Neural progenitor cell (in vitro differentiated cells): ENCODE measurements around the gene KRTAP10-9. TPM values are rescaled to one million over a fixed set of nuclear protein-coding genes. Genes with fewer than 3 reads are reported as not detected.

ENCODE experiments used
- DNase-seq: peaks from one replicate; pipeline ENCODE4 v3.0.0-alpha.2; 2016; ENCODE audit warnings: low spot score
- H2AFZ ChIP-seq: fragments of 200-600 bp; sonication (generic); replicated peaks from 2 replicates; pipeline ENCODE4 v1.6.1; 2016; ENCODE audit warnings: antibody characterized with exemption
- H3F3A ChIP-seq: fragments of 200-600 bp; sonication (generic); 2 replicates; pipeline ENCODE4 v1.6.1; 2016; ENCODE audit warnings: antibody characterized with exemption, low read depth
- H3K27ac ChIP-seq: fragments of 200-600 bp; sonication (generic); 2 replicates; pipeline ENCODE4 v1.5.1; 2016; ENCODE audit warnings: mild to moderate bottlenecking
- H3K27me3 ChIP-seq: fragments of 200-600 bp; sonication (generic); 2 replicates; pipeline ENCODE4 v1.6.1; 2016; ENCODE audit warnings: mild to moderate bottlenecking, moderate library complexity
- H3K36me3 ChIP-seq: fragments of 200-600 bp; sonication (generic); 2 replicates; pipeline ENCODE4 v1.5.1; 2016
- H3K4me1 ChIP-seq: fragments of 200-600 bp; sonication (generic); 2 replicates; pipeline ENCODE4 v1.6.1; 2016; ENCODE audit warnings: mixed run types
- H3K4me2 ChIP-seq: fragments of 200-600 bp; sonication (generic); 2 replicates; pipeline ENCODE4 v1.6.1; 2016
- H3K4me3 ChIP-seq: fragments of 200-600 bp; sonication (generic); 2 replicates; pipeline ENCODE4 v1.5.1; 2016
- H3K79me2 ChIP-seq: fragments of 200-600 bp; sonication (generic); 2 replicates; pipeline ENCODE4 v1.6.1; 2016; ENCODE audit warnings: low read depth
- H3K9ac ChIP-seq: fragments of 200-600 bp; sonication (generic); 2 replicates; pipeline ENCODE4 v1.6.1; 2016
- H3K9me3 ChIP-seq: fragments of 200-600 bp; sonication (generic); 2 replicates; pipeline ENCODE4 v1.5.1; 2016; ENCODE audit warnings: low read depth
- H4K20me1 ChIP-seq: fragments of 200-600 bp; sonication (generic); 2 replicates; pipeline ENCODE4 v1.6.1; 2016; ENCODE audit warnings: low read depth
- H3K27ac Mint-ChIP-seq: 3 replicates; pipeline ENCODE4 v1.8.0; 2021; ENCODE audit warnings: mixed read lengths
- H3K27me3 Mint-ChIP-seq: 2 replicates; pipeline ENCODE4 v1.8.0; 2022; ENCODE audit warnings: low read depth, mild to moderate bottlenecking, inconsistent platforms, moderate library complexity, mixed read lengths; ENCODE audit not compliant: insufficient read depth
- H3K36me3 Mint-ChIP-seq: 3 replicates; pipeline ENCODE4 v1.8.0; 2021; ENCODE audit warnings: mixed read lengths
- H3K4me1 Mint-ChIP-seq: 3 replicates; pipeline ENCODE4 v1.8.0; 2021; ENCODE audit warnings: mixed read lengths
- H3K4me3 Mint-ChIP-seq: 3 replicates; pipeline ENCODE4 v1.8.0; 2021; ENCODE audit warnings: mild to moderate bottlenecking, moderate library complexity, mixed read lengths
- H3K9me3 Mint-ChIP-seq: 3 replicates; pipeline ENCODE4 v1.8.0; 2020; ENCODE audit warnings: mixed read lengths
- CTCF ChIP-seq: fragments of 200-600 bp; sonication (generic); IDR thresholded peaks from 2 replicates; pipeline ENCODE4 v1.5.1; 2017; ENCODE audit warnings: antibody characterized with exemption, mild to moderate bottlenecking
- EZH2 ChIP-seq: fragments of 200-600 bp; sonication (generic); IDR thresholded peaks from 2 replicates; pipeline ENCODE4 v1.6.1; 2017; ENCODE audit warnings: antibody characterized with exemption, mild to moderate bottlenecking, moderate library complexity
- EZH2phosphoT487 ChIP-seq: fragments of 200-600 bp; sonication (generic); IDR thresholded peaks from 2 replicates; pipeline ENCODE4 v1.6.1; 2017; ENCODE audit warnings: antibody characterized with exemption
- total RNA-seq: library from RNA; depleted of rRNA; stranded (reverse); fragments of >200 nt; gene quantifications from 2 replicates; pipeline ENCODE4 v1.2.3, GENCODE V29; 2015; ENCODE audit warnings: low replicate concordance

KRTAP10-9 gene
- total RNA-seq, 1 donor from 2014 or later, result not detected

GRCh38 chr21:44648557-44649311 is 21.8 kb downstream of the KRTAP10-9 start:
- Histone ChIP-seq H3K79me2 (no peaks in the 10 kb centered on the region), H3K9ac (no peak overlapping the region), H3K36me3 (no peaks in the 10 kb centered on the region), H3K27ac (no peak overlapping the region), H2AFZ (no peak overlapping the region), H3K4me1 (peaks cover 19% of the 10 kb centered on the region), H4K20me1 (no peaks in the 10 kb centered on the region), H3F3A (peaks cover 13% of the 10 kb centered on the region), H3K9me3 (peaks cover 8% of the 10 kb centered on the region), H3K27me3 (no peaks in the 10 kb centered on the region), H3K4me3 (no peak overlapping the region), H3K4me2 (no peak overlapping the region)
- no peak for TF ChIP-seq EZH2phosphoT487
- no peak for TF ChIP-seq CTCF
- TF ChIP-seq EZH2, result no peak
- Mint-ChIP-seq H3K9me3 (peaks cover 30% of the 10 kb centered on the region), H3K36me3 (peaks cover 4% of the 10 kb centered on the region), H3K27me3 (peaks cover 14% of the 10 kb centered on the region), H3K4me3 (no peak overlapping the region), H3K27ac (peak overlapping the region; percentile 38), H3K4me1 (peaks cover 13% of the 10 kb centered on the region)
- DNase-seq, result no peak

- Mint-ChIP-seq H3K27ac (no peak overlapping the region), H3K4me1 (peaks cover 10% of the 10 kb centered on the region), H3K36me3 (peaks cover 4% of the 10 kb centered on the region), H3K4me3 (no peak overlapping the region), H3K27me3 (peaks cover 17% of the 10 kb centered on the region), H3K9me3 (peaks cover 21% of the 10 kb centered on the region)
- Histone ChIP-seq H3K4me2 (no peak overlapping the region), H3K4me3 (no peak overlapping the region), H2AFZ (no peak overlapping the region), H3K27ac (no peak overlapping the region), H4K20me1 (no peaks in the 10 kb centered on the region), H3K36me3 (no peaks in the 10 kb centered on the region), H3K27me3 (no peaks in the 10 kb centered on the region), H3K9ac (no peak overlapping the region), H3K4me1 (peaks cover 14% of the 10 kb centered on the region), H3K79me2 (no peaks in the 10 kb centered on the region), H3F3A (peaks cover 7% of the 10 kb centered on the region), H3K9me3 (peaks cover 4% of the 10 kb centered on the region)
- no peak for DNase-seq
- TF ChIP-seq CTCF, result no peak
- no peak for TF ChIP-seq EZH2phosphoT487
- no peak for TF ChIP-seq EZH2
Observed at GRCh38 chr21:44649521-44650100, 22.7 kb downstream of the KRTAP10-9 start.

- Histone ChIP-seq H3K4me1 (peaks cover 14% of the 10 kb centered on the region), H3K4me2 (no peak overlapping the region), H3K36me3 (no peaks in the 10 kb centered on the region), H3K27me3 (no peaks in the 10 kb centered on the region), H3K9ac (no peak overlapping the region), H4K20me1 (no peaks in the 10 kb centered on the region), H3K4me3 (no peak overlapping the region), H3F3A (peaks cover 7% of the 10 kb centered on the region), H3K9me3 (no peaks in the 10 kb centered on the region), H3K27ac (no peak overlapping the region), H3K79me2 (no peaks in the 10 kb centered on the region), H2AFZ (no peak overlapping the region)
- Mint-ChIP-seq H3K4me3 (no peak overlapping the region), H3K36me3 (peaks cover 4% of the 10 kb centered on the region), H3K27ac (no peak overlapping the region), H3K9me3 (peaks cover 16% of the 10 kb centered on the region), H3K4me1 (peaks cover 10% of the 10 kb centered on the region), H3K27me3 (peaks cover 19% of the 10 kb centered on the region)
- TF ChIP-seq CTCF, result no peak
- no peak for DNase-seq
Observed at GRCh38 chr21:44650265-44650972, 23.5 kb downstream of the KRTAP10-9 start.
